GM12878 (cell line): ENCODE data around the gene SPHK1. TPM values are rescaled to one million over a fixed set of nuclear protein-coding genes. Genes with fewer than 3 reads are reported as not detected.

Experiments used
- ATAC-seq: fragments of 200-7000 bp; cut with Tn5 transposase; 3 replicates; pipeline ENCODE4 v1.9.1; 2020; ENCODE audit warnings: mild to moderate bottlenecking, moderate library complexity
- BruUV-seq: library from RNA; stranded (reverse); fragments of 400-500 nt; replicated peaks from 2 replicates; lab custom pipeline; 2021; lab: Mats Ljungman, UMichigan
- CTCF ChIA-PET: fragments of 300-600 bp; sonication (Branson Sonifier 250); formaldehyde crosslinking; extraction: SDS; loops from one replicate; lab custom pipeline; 2021; ENCODE audit warnings: inconsistent platforms; lab: Yijun Ruan, JAX
- POLR2A ChIA-PET: fragments of 350-600 bp; formaldehyde crosslinking; extraction: SDS; loops from one replicate; lab custom pipeline; 2021; ENCODE audit warnings: inconsistent platforms; lab: Charles Lee
- RAD21 ChIA-PET: fragments of 300-600 bp; sonication (Branson Sonifier 250); formaldehyde crosslinking; loops from one replicate; lab custom pipeline; 2023; ENCODE audit warnings: antibody characterized with exemption; ENCODE audit not compliant: unreplicated experiment; lab: Charles Lee
- SMC1A ChIA-PET: fragments of 300-600 bp; sonication (Branson Sonifier 250); formaldehyde crosslinking; loops from one replicate; lab custom pipeline; 2023; ENCODE audit not compliant: unreplicated experiment, uncharacterized antibody; lab: Charles Lee
- DNase-seq: peaks from one replicate; pipeline ENCODE4 v3.0.0-alpha.2; 2011; ENCODE audit warnings: low read depth, low spot score
- FAIRE-seq: peaks from 3 replicates; lab custom pipeline; 2011; peaks lifted over from hg19 to GRCh38; lab: Jason Lieb, UNC
- H2AFZ ChIP-seq: 2 replicates; pipeline ENCODE4 v1.6.0; 2011; ENCODE audit warnings: low read depth, low read length, control low read depth; ENCODE audit not compliant: control insufficient read depth
- H3K27ac ChIP-seq: 2 replicates; pipeline ENCODE4 v1.5.1; 2011; ENCODE audit warnings: control low read depth; ENCODE audit not compliant: control insufficient read depth, insufficient read depth
- H3K27me3 ChIP-seq, 2 experiments: replicated peaks in 1 of 2; 2 replicates each; pipeline versions ENCODE4 v1.6.0 to v1.6.1; 2011; ENCODE audit warnings: low read length in 1 of 2; ENCODE audit not compliant: control insufficient read depth in 2 of 2, insufficient read depth in 2 of 2
- H3K36me3 ChIP-seq, 2 experiments: 2 replicates each; pipeline ENCODE4 v1.5.1; 2011; ENCODE audit warnings: low read length in 1 of 2; ENCODE audit not compliant: control insufficient read depth in 2 of 2, insufficient read depth in 2 of 2
- H3K4me1 ChIP-seq: 2 replicates; pipeline ENCODE4 v1.6.1; 2011; ENCODE audit warnings: mild to moderate bottlenecking, low read length, moderate library complexity, mixed read lengths; ENCODE audit not compliant: control insufficient read depth, insufficient read depth
- H3K4me2 ChIP-seq: 2 replicates; pipeline ENCODE4 v1.6.0; 2011; ENCODE audit warnings: control low read depth; ENCODE audit not compliant: control insufficient read depth, insufficient read depth
- H3K4me3 ChIP-seq: fragments of 200-600 bp; sonication (generic); 2 replicates; pipeline ENCODE4 v1.5.1; 2016
- H3K79me2 ChIP-seq: 2 replicates; pipeline ENCODE4 v1.6.0; 2011; ENCODE audit warnings: low read length; ENCODE audit not compliant: control insufficient read depth, insufficient read depth
- H3K9ac ChIP-seq: 2 replicates; pipeline ENCODE4 v1.8.0; 2011; ENCODE audit warnings: low read length, control low read depth, mixed read lengths; ENCODE audit not compliant: control insufficient read depth, insufficient read depth
- H3K9me3 ChIP-seq: replicated peaks from 3 replicates; pipeline ENCODE4 v1.5.1; 2011; ENCODE audit warnings: mild to moderate bottlenecking, low read length; ENCODE audit not compliant: control insufficient read depth, insufficient read depth
- H4K20me1 ChIP-seq: 2 replicates; pipeline ENCODE4 v1.6.0; 2011; ENCODE audit not compliant: control insufficient read depth, insufficient read depth
- BACH1 ChIP-seq: fragments of 450-650 bp; IDR thresholded peaks from 2 replicates; pipeline ENCODE4 v1.6.1; 2017; ENCODE audit warnings: mild to moderate bottlenecking, borderline replicate concordance
- BCL11A ChIP-seq: IDR thresholded peaks from 2 replicates; pipeline ENCODE4 v1.6.1; 2011; ENCODE audit warnings: low read depth, low read length
- IKZF2 ChIP-seq, 2 experiments: fragments of 450-650 bp; IDR thresholded peaks; 2 replicates each; pipeline ENCODE4 v1.6.1; 2017; ENCODE audit warnings: mild to moderate bottlenecking in 2 of 2, moderate library complexity in 2 of 2
- IRF4 ChIP-seq: IDR thresholded peaks from 2 replicates; pipeline ENCODE4 v1.6.1; 2011; ENCODE audit warnings: low read depth, low read length
- MEF2A ChIP-seq: IDR thresholded peaks from 2 replicates; pipeline ENCODE4 v1.6.1; 2011; ENCODE audit warnings: low read depth, mild to moderate bottlenecking, low read length, moderate library complexity; ENCODE audit not compliant: insufficient read depth
- NFIC ChIP-seq: IDR thresholded peaks from 2 replicates; pipeline ENCODE4 v1.6.1; 2012; ENCODE audit warnings: low read depth, mild to moderate bottlenecking, inconsistent platforms, low read length, moderate library complexity
- POLR2A ChIP-seq: IDR thresholded peaks from 2 replicates; pipeline ENCODE4 v1.6.1; 2011; ENCODE audit warnings: low read depth, mild to moderate bottlenecking, low read length
- RCOR1 ChIP-seq: conservative IDR thresholded peaks from 2 replicates; pipeline ENCODE4 v1.6.1; 2012; ENCODE audit warnings: low read depth, low read length, improper control_type of control experiment
- SMAD5 ChIP-seq: IDR thresholded peaks from 2 replicates; pipeline ENCODE4 v1.6.1; 2016; ENCODE audit warnings: antibody characterized with exemption, low read depth
- SRF ChIP-seq, 2 experiments: IDR thresholded peaks; 2 replicates each; pipeline ENCODE4 v1.6.1; 2011; ENCODE audit warnings: low read depth in 2 of 2, low read length in 2 of 2, mild to moderate bottlenecking in 1 of 2, moderate library complexity in 1 of 2
- TCF12 ChIP-seq: IDR thresholded peaks from 2 replicates; pipeline ENCODE4 v1.6.1; 2011; ENCODE audit warnings: low read depth, mild to moderate bottlenecking, low read length
- YY1 ChIP-seq: IDR thresholded peaks from 2 replicates; pipeline ENCODE4 v1.6.1; 2011; ENCODE audit warnings: low read depth, mild to moderate bottlenecking, low read length
- ZNF217 ChIP-seq: fragments of 450-650 bp; IDR thresholded peaks from 2 replicates; pipeline ENCODE4 v1.6.1; 2017; ENCODE audit warnings: antibody characterized with exemption, mild to moderate bottlenecking
- ZNF274 ChIP-seq: IDR thresholded peaks from one replicate; pipeline ENCODE4 v1.8.0; 2011; ENCODE audit not compliant: insufficient read length, insufficient read depth
- WGBS: methylation state at CpG from one replicate; pipeline ENCODE4 v1.1.6; 2016; ENCODE audit warnings: low lambda C conversion rate; ENCODE audit not compliant: insufficient replicate concordance, insufficient coverage; ENCODE audit errors: missing lambda C conversion rate; 5-methylcytosine and 5-hydroxymethylcytosine counted together
- in situ Hi-C: fragments of 300-500 bp; cut with MboI; formaldehyde crosslinking; loops from 9 replicates; pipeline ENCODE4 v1.14.3; 2018; ENCODE audit warnings: mixed read lengths
- intact Hi-C: fragments of 100-400 bp; cut with micrococcal nuclease; formaldehyde crosslinking; loops from one replicate; pipeline ENCODE4 v1.14.2; 2022; ENCODE audit not compliant: unreplicated experiment
- polyA plus RNA-seq, 11 experiments: library from polyadenylated mRNA; depleted of rRNA in 4 of 11; unstranded in 6 of 11; stranded (reverse) in 5 of 11; fragments of >200 nt; fragmentation: Nextera tagmentation in 4 of 11; fragmentation: Illumina TruSeq in 1 of 11; extraction: Ambion mirVana in 4 of 11; extraction: Trizol in 1 of 11; gene quantifications; 1 replicate in 1 of 11; 2 replicates in 10 of 11; pipeline versions ENCODE4 v1.2.1 to v1.2.3, GENCODE V29; 2011 to 2016; ENCODE audit warnings: inconsistent platforms in 2 of 11, missing spikeins in 2 of 11, low read depth in 1 of 11
- total RNA-seq, 4 experiments: library from RNA; depleted of rRNA in 3 of 4; stranded (reverse); fragments of >200 nt in 3 of 4; fragmentation: Illumina TruSeq in 1 of 4; extraction: Trizol in 1 of 4; gene quantifications; 2 replicates each; pipeline versions ENCODE4 v1.2.1 to v1.2.3, GENCODE V29; 2013 to 2021
- TF ChIP-seq, protein P1 (sequence below): fragments of 450-650 bp; formaldehyde crosslinking; IDR thresholded peaks from 2 replicates; pipeline ENCODE4 v1.4.0; 2022; ENCODE audit warnings: mild to moderate bottlenecking, moderate library complexity
- TF ChIP-seq, protein P2 (sequence below): IDR thresholded peaks from 2 replicates; pipeline ENCODE4 v1.6.1; 2012; ENCODE audit warnings: low read length, inconsistent platforms
- TF ChIP-seq, protein P3 (sequence below): fragments of 450-650 bp; IDR thresholded peaks from 2 replicates; pipeline ENCODE4 v1.6.1; 2017; ENCODE audit warnings: mild to moderate bottlenecking

SPHK1 gene
- total and polyA plus RNA-seq, 10 of the 15 experiments (the other 5 are each of a cell fraction or from before 2014, with no cell fraction given), result 0.09 to 1.1 (median 0.36) TPM; not detected in 2

DNA sequence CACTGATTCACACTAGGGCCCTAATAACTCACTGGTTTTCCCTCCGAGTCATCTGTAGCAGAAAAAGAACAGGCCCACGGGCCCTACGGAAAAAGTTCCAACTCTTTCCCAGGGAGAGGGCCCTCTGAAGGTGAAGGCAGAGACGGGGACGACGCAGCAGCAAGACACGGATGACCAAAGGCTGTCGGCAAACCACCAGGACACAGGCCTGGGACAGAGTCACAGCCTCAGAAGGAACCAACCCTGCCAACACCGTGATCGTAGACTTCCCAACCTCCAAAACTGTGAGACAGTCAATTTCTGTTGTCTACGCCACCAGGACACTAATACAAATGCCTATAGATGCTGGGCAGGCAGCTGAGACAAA, 5.2 kb upstream of the SPHK1 start:
- Histone ChIP-seq H3K27ac (no peak overlapping the region), H3K79me2 (no peaks in the 10 kb centered on the region), H3K4me1 (peaks cover 9% of the 10 kb centered on the region), H3K36me3 (no peaks in the 10 kb centered on the region), H2AFZ (no peak overlapping the region), H3K9me3 (no peaks in the 10 kb centered on the region), H3K27me3 (peaks cover 0 to 2% of the 10 kb centered on the region in 2 experiments; a peak in 2 of 4 replicates), H3K4me2 (no peak overlapping the region), H4K20me1 (no peaks in the 10 kb centered on the region), H3K9ac (no peak overlapping the region), H3K4me3 (no peak overlapping the region)
- ATAC-seq (no peak), DNase-seq (no peak), FAIRE-seq (no peak)
- intact Hi-C loops, result no loop called here
- no TSS peak for BruUV-seq
- ChIA-PET CTCF (interaction anchor here (2.6 to 2.7 kb wide), 2 partner anchors 19 to 79 kb away, joined by 7 to 8 read pairs; no protein-coding TSS in a partner anchor), SMC1A (no interaction called here), RAD21 (no interaction called here), POLR2A (interaction anchor here (0.6 to 0.8 kb wide), 2 partner anchors 41 to 583 kb away, joined by 3 read pairs; no protein-coding TSS in a partner anchor)
- TF ChIP-seq MEF2A (no peak), SMAD5 (no peak), BCL11A (no peak), TCF12 (no peak), BACH1 (no peak), NFIC (no peak), RCOR1 (no peak), YY1 (no peak), ZNF217 (no peak), SRF (IDR thresholded peaks at IDR 0.05; ENCODE audit: low read depth in 2 of 2, low read length in 2 of 2) (no peak), IKZF2 (IDR thresholded peaks at IDR 0.05) (no peak), IRF4 (no peak), POLR2A (no peak), ZNF274 (no peak)
- TF ChIP-seq, protein P1, sequence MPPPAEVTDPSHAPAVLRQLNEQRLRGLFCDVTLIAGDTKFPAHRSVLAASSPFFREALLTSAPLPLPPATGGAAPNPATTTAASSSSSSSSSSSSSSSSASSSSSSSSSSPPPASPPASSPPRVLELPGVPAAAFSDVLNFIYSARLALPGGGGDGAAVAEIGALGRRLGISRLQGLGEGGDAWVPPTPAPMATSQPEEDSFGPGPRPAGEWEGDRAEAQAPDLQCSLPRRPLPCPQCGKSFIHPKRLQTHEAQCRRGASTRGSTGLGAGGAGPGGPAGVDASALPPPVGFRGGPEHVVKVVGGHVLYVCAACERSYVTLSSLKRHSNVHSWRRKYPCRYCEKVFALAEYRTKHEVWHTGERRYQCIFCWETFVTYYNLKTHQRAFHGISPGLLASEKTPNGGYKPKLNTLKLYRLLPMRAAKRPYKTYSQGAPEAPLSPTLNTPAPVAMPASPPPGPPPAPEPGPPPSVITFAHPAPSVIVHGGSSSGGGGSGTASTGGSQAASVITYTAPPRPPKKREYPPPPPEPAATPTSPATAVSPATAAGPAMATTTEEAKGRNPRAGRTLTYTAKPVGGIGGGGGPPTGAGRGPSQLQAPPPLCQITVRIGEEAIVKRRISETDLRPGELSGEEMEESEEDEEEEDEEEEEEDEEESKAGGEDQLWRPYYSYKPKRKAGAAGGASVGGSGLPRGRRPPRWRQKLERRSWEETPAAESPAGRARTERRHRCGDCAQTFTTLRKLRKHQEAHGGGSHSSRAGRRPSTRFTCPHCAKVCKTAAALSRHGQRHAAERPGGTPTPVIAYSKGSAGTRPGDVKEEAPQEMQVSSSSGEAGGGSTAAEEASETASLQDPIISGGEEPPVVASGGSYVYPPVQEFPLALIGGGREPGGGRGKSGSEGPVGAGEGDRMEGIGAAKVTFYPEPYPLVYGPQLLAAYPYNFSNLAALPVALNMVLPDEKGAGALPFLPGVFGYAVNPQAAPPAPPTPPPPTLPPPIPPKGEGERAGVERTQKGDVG (CRISPR knock-in tag), result no peak
- TF ChIP-seq, protein P2, sequence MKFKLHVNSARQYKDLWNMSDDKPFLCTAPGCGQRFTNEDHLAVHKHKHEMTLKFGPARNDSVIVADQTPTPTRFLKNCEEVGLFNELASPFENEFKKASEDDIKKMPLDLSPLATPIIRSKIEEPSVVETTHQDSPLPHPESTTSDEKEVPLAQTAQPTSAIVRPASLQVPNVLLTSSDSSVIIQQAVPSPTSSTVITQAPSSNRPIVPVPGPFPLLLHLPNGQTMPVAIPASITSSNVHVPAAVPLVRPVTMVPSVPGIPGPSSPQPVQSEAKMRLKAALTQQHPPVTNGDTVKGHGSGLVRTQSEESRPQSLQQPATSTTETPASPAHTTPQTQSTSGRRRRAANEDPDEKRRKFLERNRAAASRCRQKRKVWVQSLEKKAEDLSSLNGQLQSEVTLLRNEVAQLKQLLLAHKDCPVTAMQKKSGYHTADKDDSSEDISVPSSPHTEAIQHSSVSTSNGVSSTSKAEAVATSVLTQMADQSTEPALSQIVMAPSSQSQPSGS, result no peak
- TF ChIP-seq, protein P3, sequence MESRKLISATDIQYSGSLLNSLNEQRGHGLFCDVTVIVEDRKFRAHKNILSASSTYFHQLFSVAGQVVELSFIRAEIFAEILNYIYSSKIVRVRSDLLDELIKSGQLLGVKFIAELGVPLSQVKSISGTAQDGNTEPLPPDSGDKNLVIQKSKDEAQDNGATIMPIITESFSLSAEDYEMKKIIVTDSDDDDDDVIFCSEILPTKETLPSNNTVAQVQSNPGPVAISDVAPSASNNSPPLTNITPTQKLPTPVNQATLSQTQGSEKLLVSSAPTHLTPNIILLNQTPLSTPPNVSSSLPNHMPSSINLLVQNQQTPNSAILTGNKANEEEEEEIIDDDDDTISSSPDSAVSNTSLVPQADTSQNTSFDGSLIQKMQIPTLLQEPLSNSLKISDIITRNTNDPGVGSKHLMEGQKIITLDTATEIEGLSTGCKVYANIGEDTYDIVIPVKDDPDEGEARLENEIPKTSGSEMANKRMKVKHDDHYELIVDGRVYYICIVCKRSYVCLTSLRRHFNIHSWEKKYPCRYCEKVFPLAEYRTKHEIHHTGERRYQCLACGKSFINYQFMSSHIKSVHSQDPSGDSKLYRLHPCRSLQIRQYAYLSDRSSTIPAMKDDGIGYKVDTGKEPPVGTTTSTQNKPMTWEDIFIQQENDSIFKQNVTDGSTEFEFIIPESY, result no peak
- in situ Hi-C loops, result no loop called here
- WGBS, result 44% methylated on average over 11 of the region's 11 CpGs
